C4-2B (cell line): ENCODE data around the gene GSK3B.

ENCODE experiments used
- ZFX ChIP-seq: fragments of 450-650 bp; IDR thresholded peaks from 2 replicates; pipeline ENCODE4 v1.6.1; 2017
- TF ChIP-seq, protein P1 (sequence below): fragments of 450-650 bp; conservative IDR thresholded peaks from 2 replicates; pipeline ENCODE4 v1.5.1; 2017; ENCODE audit warnings: mild to moderate bottlenecking

- TF ChIP-seq, protein P1, sequence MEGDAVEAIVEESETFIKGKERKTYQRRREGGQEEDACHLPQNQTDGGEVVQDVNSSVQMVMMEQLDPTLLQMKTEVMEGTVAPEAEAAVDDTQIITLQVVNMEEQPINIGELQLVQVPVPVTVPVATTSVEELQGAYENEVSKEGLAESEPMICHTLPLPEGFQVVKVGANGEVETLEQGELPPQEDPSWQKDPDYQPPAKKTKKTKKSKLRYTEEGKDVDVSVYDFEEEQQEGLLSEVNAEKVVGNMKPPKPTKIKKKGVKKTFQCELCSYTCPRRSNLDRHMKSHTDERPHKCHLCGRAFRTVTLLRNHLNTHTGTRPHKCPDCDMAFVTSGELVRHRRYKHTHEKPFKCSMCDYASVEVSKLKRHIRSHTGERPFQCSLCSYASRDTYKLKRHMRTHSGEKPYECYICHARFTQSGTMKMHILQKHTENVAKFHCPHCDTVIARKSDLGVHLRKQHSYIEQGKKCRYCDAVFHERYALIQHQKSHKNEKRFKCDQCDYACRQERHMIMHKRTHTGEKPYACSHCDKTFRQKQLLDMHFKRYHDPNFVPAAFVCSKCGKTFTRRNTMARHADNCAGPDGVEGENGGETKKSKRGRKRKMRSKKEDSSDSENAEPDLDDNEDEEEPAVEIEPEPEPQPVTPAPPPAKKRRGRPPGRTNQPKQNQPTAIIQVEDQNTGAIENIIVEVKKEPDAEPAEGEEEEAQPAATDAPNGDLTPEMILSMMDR = no peak
- no peak for TF ChIP-seq ZFX
Measured at GRCh38 chr3:120064641-120065040, 29.6 kb downstream of the GSK3B start.
